Measurements from ENCODE around the gene HNF1A. TPM values are rescaled to one million over a fixed set of nuclear protein-coding genes. Genes with fewer than 3 reads are reported as not detected.

Gene HNF1A
- total and polyA plus RNA-seq, 2 of the 4 experiments (the other 2 are of a cell fraction), result under 0.01 TPM; not detected in 1

DNA sequence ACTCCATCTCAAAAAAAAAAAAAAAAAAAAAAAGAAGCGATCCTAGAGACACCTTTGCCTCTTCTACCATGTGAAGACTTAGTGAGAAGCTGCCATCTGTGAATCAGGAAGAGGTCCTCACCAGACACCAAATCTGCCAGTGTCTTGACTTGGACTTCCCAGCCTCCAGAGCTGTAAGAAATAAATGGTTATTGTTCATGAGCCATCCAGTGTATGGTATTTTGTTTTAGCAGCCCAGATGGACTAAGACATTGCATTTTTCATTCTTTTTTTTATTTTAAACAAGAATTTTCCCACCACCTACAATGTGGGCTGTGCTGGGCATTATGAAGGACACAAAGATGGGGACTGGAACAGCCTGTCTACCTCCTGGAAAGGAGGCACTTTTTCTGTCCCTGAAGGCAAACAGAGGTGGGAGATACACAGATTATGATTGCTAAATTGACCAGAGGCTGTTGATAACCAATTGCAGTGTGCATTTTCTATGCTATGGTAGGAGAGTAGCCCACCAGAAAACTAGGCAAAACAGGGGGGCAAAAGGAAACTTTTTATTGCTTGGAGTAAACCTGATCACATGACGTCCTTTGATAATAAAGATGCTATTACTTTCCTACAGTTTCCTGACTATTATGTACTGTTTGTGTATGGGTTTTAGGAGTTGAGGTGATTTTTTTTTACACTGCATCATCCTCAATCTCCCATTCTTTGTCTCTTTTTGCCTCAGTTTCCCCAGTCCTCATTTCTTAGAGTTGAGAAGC lies 40.7 kb downstream of the HNF1A start:
- H3K4me1 ChIP-seq (ENCODE audit: control insufficient read depth, insufficient read depth, low read length), result no peaks in the 10 kb centered on the region
- no peaks in the 10 kb centered on the region for H3K36me3 ChIP-seq (ENCODE audit: control insufficient read depth, insufficient read depth, low read length)
- no peaks in the 10 kb centered on the region for H4K20me1 ChIP-seq (ENCODE audit: insufficient read depth, low read length)
- H3K9ac ChIP-seq (ENCODE audit: low read depth, low read length), result no peak overlapping the region
- H3K27ac ChIP-seq (ENCODE audit: insufficient read depth, low read length), result no peak overlapping the region
- H3K56ac ChIP-seq (ENCODE audit: extremely low read depth, insufficient read depth, low read length), result no peak overlapping the region
- H4K8ac ChIP-seq (ENCODE audit: low read depth in 2 of 2, low read length in 2 of 2), result no peak overlapping the region
- H3K23ac ChIP-seq (ENCODE audit: low read depth, low read length), result no peak overlapping the region
- no peak overlapping the region for H3K18ac ChIP-seq (ENCODE audit: low read depth, low read length)
- no peak overlapping the region for H2BK20ac ChIP-seq (ENCODE audit: low read depth, low read length)
- H3K4me3 ChIP-seq (ENCODE audit: insufficient read depth, low read depth, low read length), result no peak overlapping the region
- ChIA-PET CTCF (no interaction called here), POLR2A (ENCODE audit: unreplicated experiment) (interaction anchor here (0.6 kb wide), 1 partner anchor 333 kb away, joined by 3 read pairs; no protein-coding TSS in a partner anchor)
- H2BK120ac ChIP-seq (ENCODE audit: low read depth, low read length), result no peak overlapping the region
- H3K9me1 ChIP-seq (ENCODE audit: insufficient read depth, low read length), result 0 out of 2 replicates have a peak, but pooled peaks cover 6% of the 10 kb centered on the region
- DNase-seq, result no peak
- H3K4ac ChIP-seq (ENCODE audit: low read depth, low read length), result no peak overlapping the region
- WGBS, 2 experiments (ENCODE audit: extremely low coverage in 2 of 2, insufficient read length in 1 of 2), result no CpG with 5 or more reads among the region's 2 CpGs
- H4K5ac ChIP-seq (ENCODE audit: low read depth, low read length), result no peak overlapping the region
- no peak overlapping the region for H3K4me2 ChIP-seq (ENCODE audit: low read depth, low read length)
- no peak overlapping the region for H2AFZ ChIP-seq (replicated peaks; ENCODE audit: low read length, poor library complexity)
- no peak overlapping the region for H4K91ac ChIP-seq (ENCODE audit: insufficient read depth, low read depth, low read length)
- H3K14ac ChIP-seq (replicated peaks; ENCODE audit: low read depth, low read length), result no peak overlapping the region
- H3K79me1 ChIP-seq (ENCODE audit: low read depth in 1 of 2, low read length in 2 of 2), result peaks cover 12 to 15% of the 10 kb centered on the region in 2 experiments
- no peak overlapping the region for H2BK15ac ChIP-seq (ENCODE audit: low read depth, low read length)
- no peak overlapping the region for H2AK9ac ChIP-seq (replicated peaks; ENCODE audit: low read depth, low read length, poor library complexity)
- H3K9me3 ChIP-seq (ENCODE audit: control insufficient read depth, insufficient read depth, low read length), result no peaks in the 10 kb centered on the region
- no peak overlapping the region for H2AK5ac ChIP-seq (ENCODE audit: low read depth, low read length)
- no peak for TF ChIP-seq FOS (IDR thresholded peaks at IDR 0.05; ENCODE audit: low read depth, low read length)
- no peak for TF ChIP-seq RAD21 (IDR thresholded peaks at IDR 0.05; ENCODE audit: low read length)
- no peak for TF ChIP-seq RCOR1 (IDR thresholded peaks at IDR 0.05; ENCODE audit: insufficient replicate concordance, low read length)
- no peak for TF ChIP-seq RFX5 (IDR thresholded peaks at IDR 0.05; ENCODE audit: low read depth, low read length)
- TF ChIP-seq, protein P1, sequence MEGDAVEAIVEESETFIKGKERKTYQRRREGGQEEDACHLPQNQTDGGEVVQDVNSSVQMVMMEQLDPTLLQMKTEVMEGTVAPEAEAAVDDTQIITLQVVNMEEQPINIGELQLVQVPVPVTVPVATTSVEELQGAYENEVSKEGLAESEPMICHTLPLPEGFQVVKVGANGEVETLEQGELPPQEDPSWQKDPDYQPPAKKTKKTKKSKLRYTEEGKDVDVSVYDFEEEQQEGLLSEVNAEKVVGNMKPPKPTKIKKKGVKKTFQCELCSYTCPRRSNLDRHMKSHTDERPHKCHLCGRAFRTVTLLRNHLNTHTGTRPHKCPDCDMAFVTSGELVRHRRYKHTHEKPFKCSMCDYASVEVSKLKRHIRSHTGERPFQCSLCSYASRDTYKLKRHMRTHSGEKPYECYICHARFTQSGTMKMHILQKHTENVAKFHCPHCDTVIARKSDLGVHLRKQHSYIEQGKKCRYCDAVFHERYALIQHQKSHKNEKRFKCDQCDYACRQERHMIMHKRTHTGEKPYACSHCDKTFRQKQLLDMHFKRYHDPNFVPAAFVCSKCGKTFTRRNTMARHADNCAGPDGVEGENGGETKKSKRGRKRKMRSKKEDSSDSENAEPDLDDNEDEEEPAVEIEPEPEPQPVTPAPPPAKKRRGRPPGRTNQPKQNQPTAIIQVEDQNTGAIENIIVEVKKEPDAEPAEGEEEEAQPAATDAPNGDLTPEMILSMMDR (conservative IDR thresholded peaks at IDR 0.05; ENCODE audit: low read depth, low read length), result no peak
- TF ChIP-seq CHD1 (IDR thresholded peaks at IDR 0.05; ENCODE audit: low read depth, low read length), result no peak
- TF ChIP-seq BHLHE40 (IDR thresholded peaks at IDR 0.05; ENCODE audit: low read depth, low read length), result no peak
- TF ChIP-seq NFE2L2 (IDR thresholded peaks at IDR 0.05; ENCODE audit: low read depth, low read length), result no peak
- TF ChIP-seq, protein P2, sequence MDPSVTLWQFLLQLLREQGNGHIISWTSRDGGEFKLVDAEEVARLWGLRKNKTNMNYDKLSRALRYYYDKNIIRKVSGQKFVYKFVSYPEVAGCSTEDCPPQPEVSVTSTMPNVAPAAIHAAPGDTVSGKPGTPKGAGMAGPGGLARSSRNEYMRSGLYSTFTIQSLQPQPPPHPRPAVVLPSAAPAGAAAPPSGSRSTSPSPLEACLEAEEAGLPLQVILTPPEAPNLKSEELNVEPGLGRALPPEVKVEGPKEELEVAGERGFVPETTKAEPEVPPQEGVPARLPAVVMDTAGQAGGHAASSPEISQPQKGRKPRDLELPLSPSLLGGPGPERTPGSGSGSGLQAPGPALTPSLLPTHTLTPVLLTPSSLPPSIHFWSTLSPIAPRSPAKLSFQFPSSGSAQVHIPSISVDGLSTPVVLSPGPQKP (IDR thresholded peaks at IDR 0.05; ENCODE audit: borderline replicate concordance, low read depth, low read length), result no peak
- no peak for TF ChIP-seq MAFK (IDR thresholded peaks at IDR 0.05; ENCODE audit: low read depth, low read length)
- no peak for TF ChIP-seq POLR2A (IDR thresholded peaks at IDR 0.05; ENCODE audit: low read depth, low read length)
- no peak for TF ChIP-seq MXI1 (IDR thresholded peaks at IDR 0.05; ENCODE audit: borderline replicate concordance, low read depth, low read length)
- TF ChIP-seq MAZ (IDR thresholded peaks at IDR 0.05; ENCODE audit: borderline replicate concordance, low read depth, low read length), result no peak
- TF ChIP-seq, protein P3, sequence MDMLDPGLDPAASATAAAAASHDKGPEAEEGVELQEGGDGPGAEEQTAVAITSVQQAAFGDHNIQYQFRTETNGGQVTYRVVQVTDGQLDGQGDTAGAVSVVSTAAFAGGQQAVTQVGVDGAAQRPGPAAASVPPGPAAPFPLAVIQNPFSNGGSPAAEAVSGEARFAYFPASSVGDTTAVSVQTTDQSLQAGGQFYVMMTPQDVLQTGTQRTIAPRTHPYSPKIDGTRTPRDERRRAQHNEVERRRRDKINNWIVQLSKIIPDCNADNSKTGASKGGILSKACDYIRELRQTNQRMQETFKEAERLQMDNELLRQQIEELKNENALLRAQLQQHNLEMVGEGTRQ (IDR thresholded peaks at IDR 0.05; ENCODE audit: low read depth, low read length), result no peak
- TF ChIP-seq SMC3 (IDR thresholded peaks at IDR 0.05; ENCODE audit: low read depth, low read length), result no peak
- TF ChIP-seq CEBPB (IDR thresholded peaks at IDR 0.05; ENCODE audit: low read depth, low read length), result no peak
- dilution Hi-C loops (cut with HindIII; ENCODE audit: low sequenced_read_pairs, unreplicated experiment) (no loop called here), in situ Hi-C loops (cut with MboI; ENCODE audit: low sequenced_read_pairs) (no loop called here), intact Hi-C loops (cut with micrococcal nuclease) (no loop called here)
- peaks cover 15% of the 10 kb centered on the region; the same call in 1 of the 2 replicates for H3K27me3 ChIP-seq (ENCODE audit: control insufficient read depth, insufficient read depth, low read length)
- H2BK5ac ChIP-seq (ENCODE audit: low read depth, low read length, poor library complexity, severe bottlenecking), result no peak overlapping the region
- no TSS peak for BruUV-seq (replicated peaks)
- ATAC-seq (ENCODE audit: low read depth), result no peak

Data from IMR-90 (cell line).